Lung (tissue), 12 donors: ENCODE results near the gene KIF25. TPM values are rescaled to one million over a fixed set of nuclear protein-coding genes. Genes with fewer than 3 reads are reported as not detected.

ENCODE experiments used
- ATAC-seq: fragments of 200-7000 bp; cut with Tn5 transposase; one replicate; pipeline ENCODE4 v1.9.1; 2020; ENCODE audit warnings: moderate number of reproducible peaks; ENCODE audit not compliant: insufficient read depth, low FRiP score
- DNase-seq, 3 donors: peaks; one replicate each; pipeline ENCODE4 v3.0.0-alpha.2; 2013 to 2017
- H3K27ac ChIP-seq, 2 donors: one replicate each; pipeline ENCODE4 v1.5.1; 2013; ENCODE audit warnings: mild to moderate bottlenecking in 2 of 2, moderate library complexity in 2 of 2, control low read depth in 1 of 2, inconsistent platforms in 1 of 2, low read depth in 1 of 2, low read length in 1 of 2
- H3K27me3 ChIP-seq, 3 donors: one replicate each; pipeline ENCODE4 v1.5.1; 2013; ENCODE audit warnings: low read length in 2 of 3; ENCODE audit not compliant: control insufficient read depth in 3 of 3, insufficient read depth in 3 of 3
- H3K36me3 ChIP-seq, 4 donors: one replicate each; pipeline ENCODE4 v1.5.1; 2013; ENCODE audit warnings: low read length in 4 of 4, mild to moderate bottlenecking in 1 of 4, moderate library complexity in 1 of 4; ENCODE audit not compliant: control insufficient read depth in 4 of 4, insufficient read depth in 4 of 4
- H3K4me1 ChIP-seq, 5 donors: one replicate each; pipeline ENCODE4 v1.5.1; 2013; ENCODE audit warnings: low read length in 5 of 5, mild to moderate bottlenecking in 2 of 5, moderate library complexity in 1 of 5; ENCODE audit not compliant: control insufficient read depth in 5 of 5, insufficient read depth in 5 of 5
- H3K4me3 ChIP-seq: one replicate; pipeline ENCODE4 v1.5.1; 2013; ENCODE audit warnings: mild to moderate bottlenecking, control low read depth, moderate library complexity
- H3K9ac ChIP-seq, 2 donors: one replicate each; pipeline ENCODE4 v1.5.1; 2013; ENCODE audit warnings: low read length in 2 of 2, control low read depth in 1 of 2; ENCODE audit not compliant: insufficient read depth in 1 of 2
- H3K9me3 ChIP-seq, 4 donors: one replicate each; pipeline ENCODE4 v1.5.1; 2013; ENCODE audit warnings: low read length in 3 of 4, mild to moderate bottlenecking in 1 of 4, moderate library complexity in 1 of 4; ENCODE audit not compliant: control insufficient read depth in 4 of 4, insufficient read depth in 3 of 4
- CTCF ChIP-seq: IDR thresholded peaks from 2 replicates; pipeline ENCODE4 v1.5.1; 2012; ENCODE audit warnings: mild to moderate bottlenecking; ENCODE audit errors: control extremely low read depth, extremely low read depth
- WGBS, 2 donors: extraction: QIAGEN DNeasy Blood & Tissue Kit; methylation state at CpG; one replicate each; pipeline ENCODE4 v1.1.7; 2013; 5-methylcytosine and 5-hydroxymethylcytosine counted together
- polyA plus RNA-seq, 2 donors: library from polyadenylated mRNA; stranded (reverse); fragments of 200-250 nt; gene quantifications; one replicate each; pipeline ENCODE4 v1.2.1, GENCODE V29; 2013
- total RNA-seq, 2 donors: library from RNA; depleted of rRNA in 1 of 2; stranded (reverse); fragments of >200 nt in 1 of 2; gene quantifications; one replicate each; pipeline ENCODE4 v1.2.1, GENCODE V29; 2014 to 2021
- donor health status: control.
- donor health status: control.
- donor health status: Bipolar disorder and iron deficiency.
- donor health status: healthy.
- donor health status: DM: yes; HTN: yes; CAD: no.

KIF25 gene
- total and polyA plus RNA-seq, 4 donors = 0.24 to 5.3 (median 0.53) TPM

GRCh38 chr6:168015482-168016175 lies 18.2 kb downstream of the KIF25 start:
- Histone ChIP-seq H3K27me3 (no peaks in the 10 kb centered on the region), H3K36me3 (no peaks in the 10 kb centered on the region), H3K4me3 (no peak overlapping the region), H3K9ac (peak overlapping the region in 1 of 2 donors; percentile 59), H3K4me1 (peaks cover 0 to 63% (median 4%) of the 10 kb centered on the region in 5 donors), H3K9me3 (peaks cover 0 to 10% (median 7%) of the 10 kb centered on the region in 4 donors), H3K27ac (no peak overlapping the region)
- no peak for TF ChIP-seq CTCF
- ATAC-seq = no peak
- peak; percentile 62 to 83 (median 73) for DNase-seq
- WGBS, 2 donors = 76 to 81% methylated on average over 14 of the region's 14 CpGs

- WGBS, 2 donors = 87 to 91% methylated on average over 18 of the region's 18 CpGs
- ATAC-seq (no peak), DNase-seq (no peak)
- peaks cover 0 to 8% (median 4%) of the 10 kb centered on the region in 4 donors for H3K9me3 ChIP-seq
- H3K4me3 ChIP-seq = no peak overlapping the region
- H3K27ac ChIP-seq = no peak overlapping the region
- H3K4me1 ChIP-seq = peaks cover 0 to 63% (median 4%) of the 10 kb centered on the region in 5 donors
- H3K27me3 ChIP-seq = no peaks in the 10 kb centered on the region
- no peaks in the 10 kb centered on the region for H3K36me3 ChIP-seq
- no peak for TF ChIP-seq CTCF
- H3K9ac ChIP-seq = peak overlapping the region in 1 of 2 donors; percentile 59
Observed at GRCh38 chr6:168016176-168016620, 18.7 kb downstream of the KIF25 start.

- Histone ChIP-seq H3K36me3 (no peaks in the 10 kb centered on the region), H3K4me1 (peaks cover 0 to 63% (median 4%) of the 10 kb centered on the region in 5 donors), H3K4me3 (no peak overlapping the region), H3K27me3 (no peaks in the 10 kb centered on the region), H3K27ac (no peak overlapping the region), H3K9ac (peak overlapping the region in 1 of 2 donors; percentile 59), H3K9me3 (peaks cover 0 to 8% (median 2%) of the 10 kb centered on the region in 4 donors)
- no peak for ATAC-seq
- DNase-seq = peak in 2 of 3 donors; percentile 84 to 88
- no peak for TF ChIP-seq CTCF
- 73 to 84% methylated on average over 18 of the region's 18 CpGs for WGBS, 2 donors
Observed at GRCh38 chr6:168016721-168017525, 19.5 kb downstream of the KIF25 start.
